GM12892 (cell line): ENCODE measurements around the gene FCHO2.
"Not testable (repeated sequence)": the region's sequence is repeated elsewhere in the genome, so short reads cannot be mapped to it uniquely, and the experiment has no call there.

Experiments
- DNase-seq: peaks from one replicate; pipeline ENCODE4 v3.0.0; 2011; ENCODE audit not compliant: insufficient read length
- FAIRE-seq: peaks from 2 replicates; lab custom pipeline; 2011; peaks lifted over from hg19 to GRCh38; lab: Jason Lieb, UNC
- POLR2A ChIP-seq: IDR thresholded peaks from 2 replicates; pipeline ENCODE4 v1.6.1; 2011; ENCODE audit warnings: low read depth, low read length, control low read depth
- POLR2AphosphoS5 ChIP-seq: IDR thresholded peaks from 2 replicates; pipeline ENCODE4 v1.6.1; 2011; ENCODE audit warnings: low read depth, low read length, control low read depth
- TAF1 ChIP-seq: IDR thresholded peaks from 2 replicates; pipeline ENCODE4 v1.6.1; 2011; ENCODE audit warnings: low read depth, mild to moderate bottlenecking, control low read depth, low read length, borderline replicate concordance

FCHO2 gene

DNA sequence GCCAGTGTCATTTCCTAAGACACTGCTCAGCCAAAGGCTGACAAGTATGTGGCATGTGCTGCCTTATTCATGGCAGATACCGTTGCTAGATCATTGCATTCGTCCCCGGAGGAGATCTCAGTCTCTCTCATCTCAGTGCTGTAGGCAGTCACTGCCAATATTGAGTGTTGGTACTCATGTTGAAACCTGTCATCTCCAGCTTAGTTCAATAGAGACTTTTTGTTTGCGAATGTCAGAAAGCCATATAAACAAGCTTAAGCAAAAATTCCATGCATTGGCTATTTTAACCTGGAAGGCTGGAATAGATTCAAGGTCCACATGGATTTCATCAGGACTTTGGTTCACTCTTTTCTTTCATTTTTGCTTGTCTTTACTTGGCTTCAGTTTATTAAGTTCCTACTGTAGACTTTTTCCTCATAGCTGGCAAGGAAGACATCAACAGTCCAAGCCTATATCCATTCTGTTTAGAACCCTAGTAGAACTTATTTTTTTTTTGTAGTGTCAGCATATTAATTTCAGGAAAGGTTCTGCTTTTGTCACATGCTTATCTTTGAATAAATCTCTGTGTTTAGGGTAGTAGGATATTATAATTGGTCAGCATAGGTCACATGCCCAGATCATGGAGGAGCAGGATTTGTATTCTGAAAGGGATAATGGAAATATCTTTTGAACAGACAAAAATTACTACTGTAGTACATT, 66.8 kb downstream of the FCHO2 start:
- TF ChIP-seq POLR2A: no peak
- DNase-seq (no peak), FAIRE-seq (no peak)

DNA sequence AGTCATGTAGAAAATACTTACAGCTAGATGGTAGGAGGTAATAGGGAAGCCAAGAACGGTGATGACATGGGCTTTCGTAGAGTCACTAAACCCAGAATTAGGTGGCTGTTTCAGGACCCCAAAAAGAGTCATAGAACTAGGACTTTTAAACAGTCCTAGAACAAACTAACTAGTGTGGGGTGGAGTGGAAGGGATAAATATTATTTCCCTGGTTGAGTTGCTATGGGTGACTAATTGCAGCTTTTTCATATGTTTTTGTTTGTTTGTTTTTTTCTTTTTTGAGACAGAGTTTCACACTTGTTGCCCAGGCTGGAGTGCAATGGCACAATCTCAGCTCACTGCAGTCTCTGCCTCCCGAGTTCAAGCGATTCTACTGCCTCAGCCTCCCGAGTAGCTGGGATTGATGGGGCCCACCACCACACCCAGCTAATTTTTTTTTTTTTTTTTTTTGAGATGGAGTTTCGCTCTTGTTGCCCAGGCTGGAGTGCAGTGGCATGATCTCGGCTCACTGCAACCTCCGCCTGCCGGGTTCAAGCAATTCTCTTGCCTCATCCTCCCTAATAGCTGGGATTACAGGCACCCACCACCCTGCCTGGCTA, 69.2 kb downstream of the FCHO2 start:
- DNase-seq, FAIRE-seq: not testable (repeated sequence)

DNA sequence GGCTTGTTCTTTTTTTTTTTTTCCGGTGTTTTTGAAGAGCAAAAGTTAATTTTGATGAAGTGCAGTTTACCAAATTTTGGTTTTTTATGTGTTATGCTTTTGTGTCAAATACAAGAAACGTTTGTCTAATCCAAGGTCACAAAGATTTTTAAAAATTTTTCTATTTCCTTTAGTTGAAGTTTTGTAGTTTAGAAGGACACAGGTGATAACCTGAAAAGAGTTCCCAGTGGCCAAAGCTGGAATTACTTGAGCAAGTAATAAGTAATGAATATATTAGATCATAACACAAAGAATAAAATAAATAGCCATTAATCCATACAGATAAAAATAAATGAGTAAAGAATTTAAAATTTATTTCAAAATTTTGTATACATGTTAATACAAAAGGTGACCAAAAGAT, 71.5 kb downstream of the FCHO2 start:
- no peak for DNase-seq
- TF ChIP-seq POLR2AphosphoS5 (no peak), TAF1 (no peak), POLR2A (no peak)
- FAIRE-seq: no peak

DNA sequence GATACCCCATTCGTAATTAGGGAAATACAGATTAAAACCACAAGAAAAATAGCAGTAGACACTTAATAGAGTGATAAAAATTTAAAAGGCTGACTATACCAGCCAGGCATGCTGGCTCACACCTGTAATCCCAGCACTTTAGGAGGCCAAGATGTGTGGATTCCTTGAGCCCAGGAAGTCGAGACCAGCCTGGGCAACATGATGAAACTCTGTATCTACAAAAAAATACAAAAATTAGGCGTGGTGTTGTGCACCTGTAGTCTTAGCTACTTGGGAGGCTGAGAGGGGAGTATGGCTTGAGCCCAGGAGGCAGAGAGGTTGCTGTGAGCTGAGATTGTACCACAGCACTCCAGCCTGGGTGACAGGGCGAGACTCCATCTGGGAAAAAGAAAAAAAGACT, 72.0 kb downstream of the FCHO2 start:
- DNase-seq: no peak
- no peak for FAIRE-seq
- TF ChIP-seq POLR2A: no peak
- TF ChIP-seq TAF1: no peak
- no peak for TF ChIP-seq POLR2AphosphoS5

DNA sequence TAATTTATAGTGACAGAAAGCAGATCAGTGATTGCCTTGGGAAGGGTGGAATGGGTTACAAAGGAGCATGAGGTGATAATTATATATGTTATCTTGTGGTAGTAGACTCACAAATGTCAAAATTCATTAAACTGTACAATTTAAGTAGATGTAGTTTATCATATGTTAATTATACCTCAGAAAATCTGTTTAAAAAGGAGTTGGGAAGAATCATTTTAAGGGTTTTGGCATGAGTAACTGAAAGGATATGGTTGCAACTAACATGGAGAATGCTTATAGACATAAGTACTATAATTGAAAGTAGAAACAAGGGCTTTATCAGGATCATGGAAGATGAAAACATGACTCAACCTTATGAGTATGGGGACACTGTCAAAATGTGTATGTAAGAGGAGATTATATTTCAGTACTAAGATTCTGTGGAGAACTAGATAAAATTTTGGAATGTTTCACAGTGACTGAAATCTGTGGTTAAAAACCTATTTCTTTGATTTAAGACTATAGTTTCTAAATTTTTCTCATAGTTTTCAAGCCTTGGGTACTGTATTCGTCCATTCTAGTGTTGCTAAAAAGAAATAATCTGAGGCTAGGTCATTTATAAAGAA, 73.3 kb downstream of the FCHO2 start:
- DNase-seq (no peak), FAIRE-seq (no peak)
- TF ChIP-seq POLR2AphosphoS5 (no peak), TAF1 (no peak), POLR2A (no peak)

DNA sequence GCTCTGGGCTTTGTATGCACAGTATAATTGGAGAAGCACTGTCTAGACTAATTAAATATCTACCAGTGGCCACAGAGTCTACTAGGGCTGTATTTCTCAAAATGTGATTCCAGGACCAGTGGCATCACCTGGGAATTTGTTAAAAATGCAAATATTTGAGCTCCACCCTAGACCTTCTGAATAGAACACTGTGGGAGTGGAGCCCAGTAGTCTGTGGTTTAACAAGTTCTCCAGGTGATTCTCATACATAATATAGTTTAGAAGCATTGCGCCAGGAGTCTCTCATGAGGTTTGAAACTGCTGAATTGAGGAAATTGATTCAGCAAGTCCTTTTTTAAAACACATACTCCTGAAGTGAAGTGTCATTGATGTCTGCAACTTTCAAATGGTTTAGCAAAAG, 74.7 kb downstream of the FCHO2 start:
- no peak for DNase-seq
- no peak for TF ChIP-seq TAF1
- TF ChIP-seq POLR2A: no peak
- no peak for TF ChIP-seq POLR2AphosphoS5
- no peak for FAIRE-seq

DNA sequence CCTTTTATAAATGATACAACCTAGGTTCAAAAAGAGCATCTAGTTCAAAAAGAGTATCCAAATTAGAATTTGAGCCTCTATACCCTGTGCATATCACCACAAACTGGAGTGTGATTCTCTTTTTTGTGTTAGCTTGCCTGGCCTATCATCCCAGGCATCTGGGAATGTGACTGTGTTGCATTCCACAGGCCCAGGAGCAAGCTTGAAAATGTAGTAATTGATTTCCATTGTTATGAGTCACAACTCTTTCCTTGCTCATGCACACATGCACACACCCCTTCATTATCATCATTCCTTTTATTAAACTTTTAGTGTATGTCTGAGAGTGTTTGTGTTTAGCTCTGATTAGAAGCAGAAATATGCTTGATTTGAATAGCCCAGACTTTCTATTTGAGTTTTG, 75.2 kb downstream of the FCHO2 start:
- DNase-seq: no peak
- FAIRE-seq: no peak
- TF ChIP-seq TAF1 (no peak), POLR2AphosphoS5 (no peak), POLR2A (no peak)

DNA sequence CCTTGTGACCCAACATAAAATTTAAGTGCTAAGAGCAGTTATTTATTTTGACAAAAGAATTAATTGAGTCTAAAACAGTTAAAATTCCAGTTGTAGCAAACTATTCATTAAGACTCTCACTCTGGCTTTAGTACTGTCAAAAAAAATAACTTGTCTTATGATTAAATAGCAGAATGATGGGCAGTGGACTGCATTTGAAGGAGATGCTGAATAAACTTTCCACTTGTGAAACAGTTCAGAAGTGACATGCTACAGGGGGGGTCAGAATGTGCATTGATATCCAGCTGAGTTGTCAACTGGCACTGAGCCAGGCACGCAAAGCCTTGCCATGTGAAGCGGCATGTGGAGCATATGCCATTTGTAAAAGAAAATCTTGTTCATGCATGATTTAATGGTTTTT, 76.0 kb downstream of the FCHO2 start:
- DNase-seq (no peak), FAIRE-seq (no peak)
- TF ChIP-seq POLR2AphosphoS5 (no peak), POLR2A (no peak), TAF1 (no peak)

DNA sequence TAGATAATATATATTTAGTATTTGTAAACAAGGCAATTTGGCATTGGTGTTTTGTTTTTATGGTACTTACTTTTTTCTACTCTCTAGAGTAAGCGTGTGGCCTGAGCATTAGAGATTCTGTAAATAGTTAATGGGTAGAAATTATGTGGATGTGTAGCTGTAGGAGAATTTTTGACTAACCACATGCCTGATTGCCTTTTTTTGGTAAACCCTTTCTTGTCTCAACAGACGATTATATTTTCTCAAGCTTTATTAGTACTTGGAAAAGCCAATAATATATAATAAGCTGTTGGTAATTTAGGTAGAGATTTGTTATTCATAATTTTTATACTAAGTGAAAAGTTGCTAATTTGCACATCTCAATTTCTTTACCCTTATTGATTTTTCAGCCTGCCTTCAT, 76.8 kb downstream of the FCHO2 start:
- no peak for FAIRE-seq
- no peak for DNase-seq
- TF ChIP-seq POLR2AphosphoS5 (no peak), POLR2A (no peak), TAF1 (no peak)

DNA sequence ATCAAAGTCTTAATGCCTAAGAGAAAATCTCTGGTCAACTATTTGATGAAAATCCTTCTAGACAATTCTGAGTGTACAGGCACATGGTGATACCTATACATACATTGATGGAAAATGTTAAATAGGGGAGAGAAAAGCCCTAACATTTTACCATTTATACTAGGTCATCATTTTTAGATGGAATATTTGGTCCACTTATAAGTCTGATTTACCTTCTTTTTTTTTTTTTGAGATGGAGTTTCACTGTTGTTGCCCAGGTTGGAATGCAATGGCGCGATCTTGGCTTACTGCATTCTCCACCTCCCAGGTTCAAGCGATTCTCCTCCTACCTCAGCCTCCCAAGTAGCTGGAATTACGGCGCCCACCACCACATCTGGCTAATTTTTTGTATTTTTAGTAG, 81.7 kb downstream of the FCHO2 start:
- DNase-seq: no peak

DNA sequence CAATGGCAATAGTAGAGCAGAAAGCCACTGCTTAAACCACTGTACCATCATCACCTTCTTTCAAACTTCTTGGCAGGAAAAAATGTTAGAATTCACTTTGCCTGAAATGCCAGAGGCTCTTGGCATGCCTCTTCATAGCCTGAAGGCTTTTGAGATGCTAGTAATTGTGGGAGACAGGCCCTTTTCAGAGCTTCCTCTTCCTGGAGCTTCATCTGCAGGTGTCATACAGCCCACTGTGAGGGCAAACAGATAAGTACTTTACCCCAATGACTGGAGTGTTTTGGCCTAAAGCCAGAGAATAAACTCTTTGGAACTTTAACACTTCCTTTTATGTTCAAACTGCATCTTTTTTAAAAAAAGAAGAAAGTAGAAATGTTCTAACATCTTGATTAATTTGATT, 83.2 kb downstream of the FCHO2 start:
- TF ChIP-seq POLR2A (no peak), TAF1 (no peak), POLR2AphosphoS5 (no peak)
- DNase-seq (no peak), FAIRE-seq (no peak)

More for the DNA sequence above, 81.7 kb downstream of the FCHO2 start:
- TF ChIP-seq POLR2A: no peak
- TF ChIP-seq POLR2AphosphoS5: no peak
- TF ChIP-seq TAF1: no peak
- FAIRE-seq: no peak

DNA sequence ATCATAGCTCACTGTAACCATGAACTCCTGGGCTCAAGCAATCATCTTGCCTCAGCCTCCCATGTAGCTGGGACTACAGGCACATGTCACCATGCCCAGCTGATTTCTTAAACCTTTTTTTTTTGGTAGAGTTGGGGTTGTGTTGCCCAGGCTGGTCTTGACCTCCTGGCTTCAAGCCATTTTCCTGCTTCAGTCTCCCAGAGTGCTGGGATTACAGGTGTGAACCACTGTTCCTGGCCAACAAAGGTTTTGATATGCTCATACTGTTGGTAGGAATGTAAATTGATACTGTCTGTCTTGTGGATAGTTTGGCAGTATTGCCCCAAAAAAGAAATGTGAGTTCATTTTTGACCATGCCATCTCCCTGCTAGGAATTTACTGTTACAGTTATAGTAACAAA, 87.2 kb downstream of the FCHO2 start:
- no peak for TF ChIP-seq POLR2AphosphoS5
- no peak for TF ChIP-seq TAF1
- no peak for TF ChIP-seq POLR2A
- DNase-seq (no peak), FAIRE-seq (no peak)
